B cell (primary cell): Measurements from ENCODE around the gene TSPAN17.

Experiments used
- EZH2 ChIP-seq: IDR thresholded peaks from 2 replicates; pipeline ENCODE4 v1.6.1; 2012; ENCODE audit warnings: borderline replicate concordance, low read depth, mild to moderate bottlenecking, moderate library complexity, low read length; ENCODE audit not compliant: insufficient read depth, poor library complexity, severe bottlenecking
- TF ChIP-seq, protein P1 (sequence below): fragments of 200-600 bp; IDR thresholded peaks from one replicate; pipeline ENCODE4 v1.8.0; 2022; ENCODE audit warnings: antibody characterized with exemption, mild to moderate bottlenecking

DNA sequence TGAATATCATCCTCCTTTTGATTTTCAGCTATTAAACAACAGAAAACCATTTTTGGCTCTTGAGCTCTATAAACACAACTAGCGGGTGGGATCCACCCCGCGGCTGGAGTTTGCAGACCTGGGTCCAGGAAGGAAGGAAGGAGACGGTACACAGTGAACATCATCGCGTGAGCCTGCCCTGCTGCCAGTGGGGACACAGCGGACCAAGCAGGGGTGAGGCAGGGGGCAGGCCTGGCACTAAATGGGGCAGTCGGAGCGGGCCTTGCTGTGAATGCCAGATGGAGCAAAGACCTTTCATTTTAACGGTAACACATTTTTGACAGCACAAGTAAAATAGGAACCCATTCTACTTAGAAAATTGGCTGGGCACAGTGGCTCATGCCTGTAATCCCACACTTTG is 14.4 kb downstream of the TSPAN17 start:
- TF ChIP-seq, protein P1, sequence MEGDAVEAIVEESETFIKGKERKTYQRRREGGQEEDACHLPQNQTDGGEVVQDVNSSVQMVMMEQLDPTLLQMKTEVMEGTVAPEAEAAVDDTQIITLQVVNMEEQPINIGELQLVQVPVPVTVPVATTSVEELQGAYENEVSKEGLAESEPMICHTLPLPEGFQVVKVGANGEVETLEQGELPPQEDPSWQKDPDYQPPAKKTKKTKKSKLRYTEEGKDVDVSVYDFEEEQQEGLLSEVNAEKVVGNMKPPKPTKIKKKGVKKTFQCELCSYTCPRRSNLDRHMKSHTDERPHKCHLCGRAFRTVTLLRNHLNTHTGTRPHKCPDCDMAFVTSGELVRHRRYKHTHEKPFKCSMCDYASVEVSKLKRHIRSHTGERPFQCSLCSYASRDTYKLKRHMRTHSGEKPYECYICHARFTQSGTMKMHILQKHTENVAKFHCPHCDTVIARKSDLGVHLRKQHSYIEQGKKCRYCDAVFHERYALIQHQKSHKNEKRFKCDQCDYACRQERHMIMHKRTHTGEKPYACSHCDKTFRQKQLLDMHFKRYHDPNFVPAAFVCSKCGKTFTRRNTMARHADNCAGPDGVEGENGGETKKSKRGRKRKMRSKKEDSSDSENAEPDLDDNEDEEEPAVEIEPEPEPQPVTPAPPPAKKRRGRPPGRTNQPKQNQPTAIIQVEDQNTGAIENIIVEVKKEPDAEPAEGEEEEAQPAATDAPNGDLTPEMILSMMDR: no peak
- TF ChIP-seq EZH2: no peak
